Ramos (cell line): Measurements from ENCODE around the gene KCND2.

Experiments
- in situ Hi-C: fragments of 300-500 bp; cut with MboI; formaldehyde crosslinking; loops from one replicate; pipeline ENCODE4 v1.14.3; 2022; ENCODE audit warnings: low sequenced_read_pairs; ENCODE audit not compliant: unreplicated experiment

Gene KCND2

GRCh38 chr7:120404042-120404441 lies 131.1 kb downstream of the KCND2 start:
- in situ Hi-C loops: no loop called here

GRCh38 chr7:120405652-120406051 lies 132.7 kb downstream of the KCND2 start:
- in situ Hi-C loops: no loop called here

- in situ Hi-C loops: no loop called here
Measured at GRCh38 chr7:120407010-120407409, 134.0 kb downstream of the KCND2 start.

GRCh38 chr7:120412139-120413050 lies 139.4 kb downstream of the KCND2 start:
- in situ Hi-C loops: no loop called here

- in situ Hi-C loops: no loop called here
Measured at GRCh38 chr7:120413164-120413563, 140.2 kb downstream of the KCND2 start.

- in situ Hi-C loops: no loop called here
Measured at GRCh38 chr7:120417244-120417979, 144.4 kb downstream of the KCND2 start.

- in situ Hi-C loops: no loop called here
Measured at GRCh38 chr7:120421151-120421651, 148.2 kb downstream of the KCND2 start.

GRCh38 chr7:120431016-120431415 lies 158.0 kb downstream of the KCND2 start:
- in situ Hi-C loops: no loop called here

DNA sequence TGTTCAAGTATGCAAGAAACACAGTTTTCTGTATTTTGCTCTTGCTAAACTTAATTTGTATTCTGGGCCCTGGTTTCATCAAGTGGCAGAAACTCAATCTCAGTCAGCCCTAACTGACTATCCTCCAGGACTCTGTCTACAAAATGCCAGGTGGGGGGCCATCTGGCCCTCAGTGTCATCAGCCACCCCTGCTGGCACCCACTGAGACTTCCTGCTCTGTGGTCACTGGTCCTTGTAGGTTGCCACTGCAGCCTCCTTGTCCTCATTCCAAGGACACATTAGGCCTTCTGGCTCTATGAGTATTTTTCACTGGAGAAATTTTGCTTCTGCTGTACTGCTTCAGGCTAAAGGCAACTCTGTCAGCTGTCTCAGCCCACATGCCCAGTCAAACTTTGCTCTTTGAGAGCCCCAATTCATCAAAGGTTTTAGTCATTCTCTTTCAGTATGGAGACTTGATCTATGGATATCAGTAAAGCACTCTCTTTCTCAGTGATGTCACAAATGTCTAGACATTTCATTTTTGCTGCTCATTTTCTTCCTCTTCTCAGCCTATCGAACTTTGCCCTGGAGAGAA lies 163.6 kb downstream of the KCND2 start:
- in situ Hi-C loops: no loop called here

DNA sequence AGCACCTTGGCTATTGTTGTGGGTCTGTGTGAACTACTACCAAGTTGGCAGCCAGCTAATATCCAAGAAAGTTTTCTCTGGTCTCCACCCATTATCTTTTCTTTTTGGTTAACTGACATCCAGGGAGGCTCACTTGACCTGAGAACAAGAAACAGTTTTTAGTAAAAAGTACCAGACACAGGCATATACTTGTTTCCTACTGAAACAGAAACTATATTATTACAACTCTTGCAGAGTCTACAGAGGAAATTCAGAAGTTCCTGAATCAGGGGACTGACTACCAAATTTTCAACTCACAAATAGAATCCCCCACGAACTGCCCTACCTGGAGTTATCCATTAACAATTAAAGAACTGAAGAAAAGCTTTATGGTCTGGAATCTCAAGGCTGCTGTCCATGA lies 168.9 kb downstream of the KCND2 start:
- in situ Hi-C loops: no loop called here

DNA sequence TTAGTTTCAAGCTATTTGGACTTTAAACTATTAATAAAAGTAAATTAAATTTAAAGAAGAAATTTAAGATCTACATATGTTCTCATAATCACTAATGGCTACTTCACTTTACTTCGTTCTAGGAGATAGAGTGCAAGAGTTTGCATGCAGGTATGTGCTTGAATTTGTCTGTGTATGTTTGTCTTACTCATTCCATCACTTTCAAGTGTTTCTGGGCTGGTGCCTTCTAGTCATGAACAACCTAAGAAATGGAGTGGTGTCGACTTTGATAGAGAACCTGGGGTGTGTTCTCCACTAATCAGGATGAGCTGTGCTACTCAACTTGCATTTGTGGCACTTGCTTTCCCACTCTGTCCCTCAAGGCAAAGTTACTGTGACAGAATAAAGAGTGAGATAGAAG lies 169.9 kb downstream of the KCND2 start:
- in situ Hi-C loops: no loop called here

DNA sequence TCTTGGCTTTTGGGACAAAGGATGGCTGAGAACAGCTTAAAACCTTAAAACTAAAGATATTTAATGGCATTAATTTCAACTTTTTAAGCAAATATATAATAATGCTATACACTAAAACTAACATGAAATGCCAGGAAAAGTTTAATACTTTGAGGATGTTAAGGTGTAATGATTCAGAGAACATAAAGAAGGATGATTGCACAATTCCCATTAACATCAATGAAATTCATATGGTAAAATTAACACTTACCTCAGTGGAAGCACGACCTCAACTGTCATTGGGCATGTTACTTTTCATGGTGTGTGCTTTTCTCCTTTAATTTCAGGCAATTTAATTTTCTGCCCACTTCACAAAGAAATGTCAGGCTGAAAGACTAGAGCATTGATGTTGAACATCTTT lies 171.7 kb downstream of the KCND2 start:
- in situ Hi-C loops: no loop called here

DNA sequence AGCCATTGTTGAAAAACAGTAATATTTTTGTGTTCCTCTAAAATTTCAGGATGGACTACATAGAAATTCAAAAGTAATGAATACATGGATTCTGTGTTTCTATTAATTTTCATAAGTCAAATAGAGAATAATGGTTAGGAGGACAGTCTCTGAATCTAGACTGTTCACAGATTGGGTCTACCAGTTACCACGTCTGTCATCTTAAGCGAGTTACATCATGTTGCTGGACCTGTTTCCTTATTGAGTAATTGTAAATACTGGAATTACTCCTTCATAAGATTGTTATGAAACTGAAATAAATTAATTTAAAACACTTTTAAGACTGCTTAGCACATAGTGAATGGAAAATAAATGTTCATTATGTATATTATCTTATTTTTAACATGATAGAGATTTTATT lies 172.3 kb downstream of the KCND2 start:
- in situ Hi-C loops: no loop called here

DNA sequence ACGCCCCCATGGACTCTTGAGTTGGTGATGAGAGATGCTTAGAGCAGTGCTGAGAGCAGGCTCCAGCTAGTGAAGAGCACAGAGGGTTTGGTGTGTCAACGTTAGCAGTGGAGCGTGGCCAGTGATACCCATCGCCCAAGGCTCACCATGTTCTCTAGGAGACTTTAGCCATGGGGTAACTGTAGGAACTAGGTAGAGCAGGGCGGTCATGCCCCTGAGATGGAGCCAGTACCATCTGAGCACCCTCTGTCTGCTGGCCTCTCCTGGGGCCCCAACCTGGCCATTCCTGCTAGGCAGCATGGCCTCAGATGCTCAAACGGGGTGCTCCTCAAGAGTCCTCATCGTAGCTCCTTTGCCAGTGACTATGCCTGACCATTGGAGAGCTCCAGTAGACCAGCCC lies 179.7 kb downstream of the KCND2 start:
- in situ Hi-C loops: no loop called here

DNA sequence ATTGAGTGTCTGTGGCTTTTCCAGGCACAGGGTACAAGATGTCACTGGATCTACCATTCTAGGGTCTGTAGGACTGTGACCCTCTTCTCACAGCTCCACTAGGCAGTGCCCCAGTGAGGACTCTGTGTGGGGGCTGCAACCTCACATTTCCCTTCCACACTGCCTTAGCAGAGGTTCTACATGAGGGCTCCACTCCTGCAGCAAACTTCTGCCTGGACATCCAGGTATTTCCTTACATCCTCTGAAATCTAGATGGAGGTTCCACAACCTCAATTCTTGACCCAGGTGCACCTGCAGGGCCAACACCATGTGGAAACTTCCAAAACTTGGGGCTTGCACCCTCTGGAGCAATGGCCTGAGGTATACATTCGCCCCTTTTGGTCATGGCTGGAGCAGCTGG lies 183.7 kb downstream of the KCND2 start:
- in situ Hi-C loops: no loop called here

- in situ Hi-C loops: no loop called here
Measured at GRCh38 chr7:120460949-120461348, 188.0 kb downstream of the KCND2 start.

GRCh38 chr7:120462991-120463390 lies 190.0 kb downstream of the KCND2 start:
- in situ Hi-C loops: no loop called here

GRCh38 chr7:120464104-120464503 lies 191.1 kb downstream of the KCND2 start:
- in situ Hi-C loops: no loop called here

- in situ Hi-C loops: no loop called here
Measured at GRCh38 chr7:120467676-120468075, 194.7 kb downstream of the KCND2 start.

GRCh38 chr7:120468611-120469010 lies 195.6 kb downstream of the KCND2 start:
- in situ Hi-C loops: no loop called here

- in situ Hi-C loops: no loop called here
Measured at GRCh38 chr7:120472892-120473291, 199.9 kb downstream of the KCND2 start.
